IPS-18c (cell line): Measurements from ENCODE around the gene CEPT1.

Experiments
- H3K4me3 ChIP-seq: 2 replicates; pipeline ENCODE4 v1.7.0; 2013; ENCODE audit warnings: low read depth, mild to moderate bottlenecking, low read length, moderate library complexity; ENCODE audit not compliant: insufficient read depth
- H3K9me3 ChIP-seq: one replicate; pipeline ENCODE4 v1.6.1; 2013; ENCODE audit warnings: mild to moderate bottlenecking, low read length, moderate library complexity; ENCODE audit not compliant: control insufficient read depth, insufficient read depth

The CEPT1 gene

GRCh38 chr1:111141245-111142220 is 1.5 kb downstream of the CEPT1 start:
- Histone ChIP-seq H3K9me3 (no peaks in the 10 kb centered on the region), H3K4me3 (no peak overlapping the region)

- Histone ChIP-seq H3K9me3 (no peaks in the 10 kb centered on the region), H3K4me3 (no peak overlapping the region)
Measured at GRCh38 chr1:111142356-111142975, 2.4 kb downstream of the CEPT1 start.

GRCh38 chr1:111145542-111145941 is 5.5 kb downstream of the CEPT1 start:
- Histone ChIP-seq H3K4me3 (no peak overlapping the region), H3K9me3 (no peaks in the 10 kb centered on the region)

DNA sequence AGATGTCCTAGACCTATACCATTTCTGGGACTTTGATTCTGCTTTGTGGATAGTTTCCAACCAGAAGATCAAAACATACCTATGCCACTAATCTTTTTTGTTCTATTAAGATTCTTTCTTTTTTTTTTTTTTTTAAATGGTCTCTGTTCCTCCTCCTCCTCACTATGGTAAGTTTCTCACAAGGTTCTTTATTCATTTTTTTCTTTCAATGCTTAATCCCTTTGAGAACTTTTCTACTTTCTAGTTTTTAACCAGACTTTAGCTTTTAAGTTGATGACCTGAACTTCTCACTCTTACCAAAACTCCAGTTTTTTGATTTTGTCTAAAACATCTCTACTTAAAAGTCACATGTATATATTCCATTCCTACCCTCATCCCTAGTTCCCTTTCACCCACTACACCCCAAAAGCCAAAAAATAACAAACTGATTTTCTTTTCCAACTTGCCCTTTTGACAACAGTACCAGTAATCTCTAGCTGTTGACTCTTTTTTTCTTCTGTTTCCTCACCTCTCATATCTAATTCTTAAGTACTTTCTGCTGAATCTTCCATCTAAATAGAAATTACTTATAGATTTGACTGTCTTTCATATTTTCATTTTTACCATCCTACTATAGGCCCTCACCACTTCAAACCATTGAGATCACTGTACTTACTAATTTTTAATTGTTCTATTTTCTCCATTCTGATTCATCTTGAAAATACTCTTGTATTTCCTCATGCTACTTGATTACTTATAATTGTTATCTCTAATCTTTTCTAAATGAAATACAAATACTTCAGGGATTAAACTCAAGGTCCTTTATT is 6.1 kb downstream of the CEPT1 start:
- Histone ChIP-seq H3K4me3 (no peak overlapping the region), H3K9me3 (no peaks in the 10 kb centered on the region)

DNA sequence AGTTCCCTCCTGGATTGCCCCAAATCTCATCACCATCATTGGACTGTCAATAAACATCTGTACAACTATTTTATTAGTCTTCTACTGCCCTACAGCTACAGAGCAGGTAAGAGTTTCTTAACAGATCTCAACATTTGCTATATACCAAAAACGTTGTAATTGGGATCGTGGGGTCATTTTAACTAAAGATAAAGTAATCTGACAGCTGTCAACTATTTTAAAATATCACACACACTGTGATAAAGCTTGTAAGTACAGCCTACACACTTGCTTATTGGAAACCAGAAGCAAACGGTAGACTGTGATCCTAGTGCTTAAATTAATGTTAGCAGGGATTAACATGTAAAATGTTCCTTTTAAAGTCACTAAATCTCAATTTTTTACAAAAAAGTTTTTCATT is 7.9 kb downstream of the CEPT1 start:
- Histone ChIP-seq H3K4me3 (no peak overlapping the region), H3K9me3 (no peaks in the 10 kb centered on the region)

GRCh38 chr1:111148376-111148881 is 8.4 kb downstream of the CEPT1 start:
- Histone ChIP-seq H3K9me3 (no peaks in the 10 kb centered on the region), H3K4me3 (no peak overlapping the region)

DNA sequence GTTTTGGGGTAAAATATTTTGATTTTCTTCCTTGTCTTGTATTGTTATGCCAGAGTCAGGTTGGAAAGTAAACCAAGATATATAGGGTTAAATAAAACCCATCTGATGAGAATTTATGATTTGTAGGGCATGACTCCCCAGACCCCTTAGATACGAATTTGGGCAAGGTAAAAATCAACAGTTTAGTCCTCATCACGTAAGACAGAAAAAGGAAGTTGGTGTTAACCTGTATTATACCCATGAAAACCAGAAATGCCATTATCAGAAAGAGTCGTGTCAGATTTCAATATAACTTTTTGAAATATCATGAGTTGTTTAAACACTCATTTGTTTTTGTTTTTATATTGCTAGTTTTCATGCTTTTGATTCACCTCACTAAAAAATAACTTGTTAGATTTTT is 11.8 kb downstream of the CEPT1 start:
- no peaks in the 10 kb centered on the region for H3K9me3 ChIP-seq
- no peak overlapping the region for H3K4me3 ChIP-seq

DNA sequence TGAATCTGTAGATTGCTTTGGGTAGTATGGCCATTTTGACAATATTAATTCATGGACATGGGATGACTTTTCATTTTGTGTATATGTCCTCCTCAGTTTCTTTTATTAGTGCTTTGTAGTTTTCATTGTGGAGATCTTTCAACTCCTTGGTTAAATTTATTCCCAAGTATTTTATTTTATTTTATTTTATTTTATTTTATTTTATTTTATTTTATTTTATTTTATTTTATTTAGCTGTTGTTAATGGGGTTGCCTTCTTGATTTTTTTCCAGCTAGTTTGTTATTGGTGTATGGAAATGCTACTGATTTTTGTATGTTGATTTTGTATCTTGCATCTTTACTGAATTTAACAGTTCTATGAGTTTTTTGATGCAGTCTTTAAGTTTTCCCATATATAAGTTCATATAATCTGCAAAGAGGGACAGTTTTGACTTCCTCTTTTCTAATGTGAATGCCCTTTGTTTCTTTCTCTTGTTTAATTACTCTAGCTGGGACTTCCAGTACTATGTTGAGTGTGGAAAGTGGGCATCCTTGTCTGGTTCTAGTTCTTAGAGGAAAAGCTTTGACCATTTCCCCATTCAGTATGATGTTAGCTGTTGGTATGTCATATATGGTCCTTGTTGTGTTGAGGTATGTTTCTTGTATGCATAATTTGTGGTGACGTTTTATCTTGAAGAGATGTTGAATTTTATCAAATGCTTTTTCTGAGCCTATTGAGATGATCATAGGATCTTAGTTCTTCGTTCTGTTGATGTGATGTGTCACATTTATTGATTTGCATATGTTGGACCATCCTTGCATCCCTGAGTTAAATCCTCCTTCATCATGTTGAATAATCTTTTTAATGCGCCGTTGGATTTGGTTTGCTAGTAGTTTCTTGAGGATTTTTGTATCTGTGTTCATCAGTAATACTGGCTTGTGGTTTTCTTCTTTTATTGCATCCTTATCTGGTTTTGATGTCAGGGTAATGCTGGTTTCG is 14.3 kb downstream of the CEPT1 start:
- Histone ChIP-seq H3K4me3 (no peak overlapping the region), H3K9me3 (no peaks in the 10 kb centered on the region)

DNA sequence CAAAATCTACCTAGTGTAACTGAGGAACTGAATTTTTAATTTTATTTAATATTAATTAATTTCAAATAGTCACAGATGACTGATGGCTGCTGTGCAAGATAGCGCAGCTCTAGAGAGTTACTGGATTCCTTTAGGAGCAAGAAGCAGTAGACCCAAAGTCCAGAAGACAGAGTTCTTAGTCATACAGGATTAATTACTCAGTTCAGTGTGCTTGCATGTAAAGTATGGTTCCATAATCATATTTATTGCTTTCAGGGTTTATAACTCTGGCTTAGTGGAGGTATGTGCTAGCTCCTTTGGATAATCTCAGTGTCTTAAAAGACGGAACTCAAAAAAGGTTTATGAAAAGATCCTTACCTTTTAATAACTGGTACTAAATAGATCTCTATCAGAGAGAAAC is 17.4 kb downstream of the CEPT1 start:
- H3K4me3 ChIP-seq: no peak overlapping the region

GRCh38 chr1:111161843-111162487 is 21.9 kb downstream of the CEPT1 start:
- H3K4me3 ChIP-seq: no peak overlapping the region
- no peaks in the 10 kb centered on the region for H3K9me3 ChIP-seq

More for the DNA sequence above, 17.4 kb downstream of the CEPT1 start:
- H3K9me3 ChIP-seq: no peaks in the 10 kb centered on the region

GRCh38 chr1:111162488-111162880 is 22.5 kb downstream of the CEPT1 start:
- Histone ChIP-seq H3K4me3 (no peak overlapping the region), H3K9me3 (no peaks in the 10 kb centered on the region)

GRCh38 chr1:111163363-111163762 is 23.3 kb downstream of the CEPT1 start:
- no peak overlapping the region for H3K4me3 ChIP-seq

GRCh38 chr1:111164151-111164550 is 24.1 kb downstream of the CEPT1 start:
- Histone ChIP-seq H3K4me3 (no peak overlapping the region), H3K9me3 (no peaks in the 10 kb centered on the region)

More at GRCh38 chr1:111163363-111163762, 23.3 kb downstream of the CEPT1 start:
- no peaks in the 10 kb centered on the region for H3K9me3 ChIP-seq

- Histone ChIP-seq H3K9me3 (no peaks in the 10 kb centered on the region), H3K4me3 (no peak overlapping the region)
Measured at GRCh38 chr1:111172463-111172862, 32.4 kb downstream of the CEPT1 start.

- Histone ChIP-seq H3K4me3 (no peak overlapping the region), H3K9me3 (no peaks in the 10 kb centered on the region)
Measured at GRCh38 chr1:111174070-111174469, 34.0 kb downstream of the CEPT1 start.

- Histone ChIP-seq H3K4me3 (no peak overlapping the region), H3K9me3 (no peaks in the 10 kb centered on the region)
Measured at GRCh38 chr1:111175349-111175748, 35.3 kb downstream of the CEPT1 start.
